ENCODE results near the gene AMDHD2. TPM values are rescaled to one million over a fixed set of nuclear protein-coding genes. Genes with fewer than 3 reads are reported as not detected.

AMDHD2 gene
- total and polyA plus RNA-seq, 2 experiments from 2014 or later: 30.2 to 39.2 TPM

GRCh38 chr16:2512735-2513404 lies 7.3 kb upstream of the AMDHD2 start:
- peak overlapping the region; percentile 99 for H3K27ac ChIP-seq
- H3K4me1 ChIP-seq (ENCODE audit: low read depth): peaks cover 25% of the 10 kb centered on the region
- no peaks in the 10 kb centered on the region for H3K36me3 ChIP-seq
- no peaks in the 10 kb centered on the region for H3K27me3 ChIP-seq
- H3K4me3 ChIP-seq: peak overlapping the region; percentile 86
- DNase-seq (ENCODE audit: low read depth in 1 of 2, low spot score in 1 of 2): no peak
- no peaks in the 10 kb centered on the region for H3K9me3 ChIP-seq (ENCODE audit: low read depth)
- TF ChIP-seq, protein P1, sequence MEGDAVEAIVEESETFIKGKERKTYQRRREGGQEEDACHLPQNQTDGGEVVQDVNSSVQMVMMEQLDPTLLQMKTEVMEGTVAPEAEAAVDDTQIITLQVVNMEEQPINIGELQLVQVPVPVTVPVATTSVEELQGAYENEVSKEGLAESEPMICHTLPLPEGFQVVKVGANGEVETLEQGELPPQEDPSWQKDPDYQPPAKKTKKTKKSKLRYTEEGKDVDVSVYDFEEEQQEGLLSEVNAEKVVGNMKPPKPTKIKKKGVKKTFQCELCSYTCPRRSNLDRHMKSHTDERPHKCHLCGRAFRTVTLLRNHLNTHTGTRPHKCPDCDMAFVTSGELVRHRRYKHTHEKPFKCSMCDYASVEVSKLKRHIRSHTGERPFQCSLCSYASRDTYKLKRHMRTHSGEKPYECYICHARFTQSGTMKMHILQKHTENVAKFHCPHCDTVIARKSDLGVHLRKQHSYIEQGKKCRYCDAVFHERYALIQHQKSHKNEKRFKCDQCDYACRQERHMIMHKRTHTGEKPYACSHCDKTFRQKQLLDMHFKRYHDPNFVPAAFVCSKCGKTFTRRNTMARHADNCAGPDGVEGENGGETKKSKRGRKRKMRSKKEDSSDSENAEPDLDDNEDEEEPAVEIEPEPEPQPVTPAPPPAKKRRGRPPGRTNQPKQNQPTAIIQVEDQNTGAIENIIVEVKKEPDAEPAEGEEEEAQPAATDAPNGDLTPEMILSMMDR (IDR thresholded peaks at IDR 0.05; ENCODE audit: low read depth, low read length): no peak

DNA sequence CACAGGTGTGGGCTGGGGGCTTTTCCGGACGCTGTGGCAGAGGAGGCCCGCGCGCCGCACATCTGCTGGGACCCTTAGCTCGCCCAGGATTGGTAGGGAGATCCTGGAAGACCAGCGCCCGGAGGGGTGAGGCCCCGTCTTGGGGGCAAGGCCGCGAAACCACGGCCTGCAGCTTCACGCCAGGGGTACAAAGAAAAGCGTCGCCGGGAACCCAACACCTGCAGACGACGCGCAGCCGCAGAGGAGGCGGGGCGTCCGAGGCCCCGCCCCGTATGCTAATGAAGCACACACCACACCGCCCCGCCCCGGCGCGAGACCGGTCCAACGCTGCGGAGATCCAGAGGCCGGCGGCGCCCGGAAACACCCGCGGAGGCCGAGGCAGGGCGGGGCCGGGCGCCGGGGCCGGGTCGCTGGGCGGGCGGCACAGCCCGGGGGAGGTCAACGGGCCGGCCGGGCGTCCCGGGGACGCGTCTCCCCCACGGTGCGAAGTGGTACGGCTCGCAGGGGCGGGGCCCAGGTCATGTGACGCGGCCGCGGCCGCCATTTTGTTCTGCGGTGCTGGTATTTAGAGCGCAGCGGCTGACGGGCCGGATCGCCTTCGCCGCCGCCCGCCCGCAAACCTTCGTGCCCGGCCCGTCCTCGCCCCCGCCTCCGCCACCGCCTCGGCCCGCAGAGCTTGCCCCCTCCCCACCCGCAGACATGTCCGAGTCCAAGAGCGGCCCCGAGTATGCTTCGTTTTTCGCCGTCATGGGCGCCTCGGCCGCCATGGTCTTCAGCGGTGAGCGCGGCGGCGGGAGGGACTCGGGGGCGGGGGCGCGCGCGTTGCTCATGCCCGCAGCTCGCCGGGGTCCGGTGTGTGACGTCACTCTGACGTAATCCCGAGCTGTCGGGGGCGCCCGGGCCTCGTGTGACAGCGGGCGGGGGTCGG lies 6.5 kb upstream of the AMDHD2 start, which contains the start of gene ATP6V0C:
ATP6V0C (plus strand) TSS at position 548 of the 928 bp plus-strand sequence; CDS start at position 700, 152 bp downstream.
- DNase-seq (ENCODE audit: low read depth in 1 of 2, low spot score in 1 of 2): peak; percentile 89 to 96
- Histone ChIP-seq H3K4me1 (ENCODE audit: low read depth) (peaks cover 25% of the 10 kb centered on the region), H3K27ac (peak within 1 kb of the TSS; percentile 99), H3K4me3 (peak within 1 kb of the TSS; percentile 86), H3K27me3 (no peaks in the 10 kb centered on the region), H3K9me3 (ENCODE audit: low read depth) (no peaks in the 10 kb centered on the region), H3K36me3 (no peaks in the 10 kb centered on the region)
- TF ChIP-seq, protein P1 (IDR thresholded peaks at IDR 0.05; ENCODE audit: low read depth, low read length): no peak

GRCh38 chr16:2514333-2515179 lies 5.6 kb upstream of the AMDHD2 start:
- Histone ChIP-seq H3K9me3 (ENCODE audit: low read depth) (no peaks in the 10 kb centered on the region), H3K27ac (peak overlapping the region; percentile 99), H3K4me1 (ENCODE audit: low read depth) (peaks cover 25% of the 10 kb centered on the region), H3K4me3 (peak overlapping the region; percentile 86), H3K27me3 (no peaks in the 10 kb centered on the region), H3K36me3 (no peaks in the 10 kb centered on the region)
- TF ChIP-seq, protein P1 (IDR thresholded peaks at IDR 0.05; ENCODE audit: low read depth, low read length): no peak
- no peak for DNase-seq (ENCODE audit: low read depth in 1 of 2, low spot score in 1 of 2)

- no peaks in the 10 kb centered on the region for H3K36me3 ChIP-seq
- peak overlapping the region; percentile 86 for H3K4me3 ChIP-seq
- DNase-seq (ENCODE audit: low read depth in 1 of 2, low spot score in 1 of 2): no peak
- peak overlapping the region; percentile 99 for H3K27ac ChIP-seq
- peaks cover 25% of the 10 kb centered on the region for H3K4me1 ChIP-seq (ENCODE audit: low read depth)
- TF ChIP-seq, protein P1 (IDR thresholded peaks at IDR 0.05; ENCODE audit: low read depth, low read length): no peak
- H3K9me3 ChIP-seq (ENCODE audit: low read depth): no peaks in the 10 kb centered on the region
- H3K27me3 ChIP-seq: no peaks in the 10 kb centered on the region
Observed at GRCh38 chr16:2515180-2515851, 4.9 kb upstream of the AMDHD2 start.
